A549 treated with CpdA at 1 μM for 4 hours (cell line): ENCODE results near the gene C18orf32. TPM values are rescaled to one million over a fixed set of nuclear protein-coding genes. Genes with fewer than 3 reads are reported as not detected.

Experiments used
- total RNA-seq: library from RNA; stranded (reverse); fragments of 200-300 nt; extraction: Qiagen RNA extraction; gene quantifications from 5 replicates; pipeline ENCODE4 v1.2.3, GENCODE V29; 2022; ENCODE audit warnings: low read depth

Gene C18orf32
- 18.4 to 25.1 TPM (median 24.5 TPM) in 5 replicates for total RNA-seq

GRCh38 chr18:49486953-49487710 lies at the start of gene C18orf32:
C18orf32 (minus strand) TSS chr18:49487234; CDS start chr18:49483748, 3,486 bp downstream.

GRCh38 chr18:49491857-49492693 lies 5.0 kb upstream of the C18orf32 start, which contains the start of gene RPL17:
RPL17 (minus strand) TSS chr18:49492465.

Other genes starting within 250 kb of the C18orf32 start
- 10.7 to 13.8 TPM (median 12.1 TPM) in 5 replicates for gene DYM, start 26.6 kb downstream of the C18orf32 start, total RNA-seq
- 1,537 to 2,153 TPM (median 1,639 TPM) in 5 replicates for gene RPL17, start 5.2 kb upstream of the C18orf32 start, total RNA-seq
- gene LIPG, start 74.8 kb upstream of the C18orf32 start, total RNA-seq = 0.03 to 0.27 TPM (median 0.15 TPM) in 5 replicates